Endothelial cell of umbilical vein (primary cell): ENCODE data around the gene KIF26A. TPM values are rescaled to one million over a fixed set of nuclear protein-coding genes. Genes with fewer than 3 reads are reported as not detected.

Experiments
- BruUV-seq: library from RNA; stranded (reverse); fragments of 400-500 nt; replicated peaks from 2 replicates; lab custom pipeline; 2021; lab: Mats Ljungman, UMichigan
- CTCF ChIA-PET: fragments of 300-600, 350-600 bp; sonication (Branson Sonifier 250); formaldehyde crosslinking; loops from one replicate; lab custom pipeline; 2021; ENCODE audit warnings: antibody characterized with exemption, inconsistent platforms; lab: Charles Lee
- POLR2A ChIA-PET: fragments of 300-600, 350-600 bp; sonication (Branson Sonifier 250); formaldehyde crosslinking; loops from one replicate; lab custom pipeline; 2021; ENCODE audit warnings: antibody characterized with exemption, inconsistent platforms; lab: Charles Lee
- DNase-seq: peaks from one replicate; pipeline ENCODE4 v3.0.0-alpha.2; 2011; ENCODE audit warnings: low read depth, low spot score
- FAIRE-seq: peaks from 2 replicates; lab custom pipeline; 2011; peaks lifted over from hg19 to GRCh38; lab: Jason Lieb, UNC
- H2AFZ ChIP-seq: 2 replicates; pipeline ENCODE4 v1.6.0; 2012; ENCODE audit warnings: low read depth, low read length, control low read depth, inconsistent platforms
- H3K27ac ChIP-seq: 2 replicates; pipeline ENCODE4 v1.5.1; 2011; ENCODE audit warnings: low read depth, mild to moderate bottlenecking, control low read depth, low read length, moderate library complexity; ENCODE audit not compliant: insufficient read depth
- H3K27me3 ChIP-seq, 2 experiments: 2 replicates each; pipeline versions ENCODE4 v1.6.0 to v1.6.1; 2011; ENCODE audit warnings: low read length in 2 of 2, mixed read lengths in 1 of 2; ENCODE audit not compliant: control insufficient read depth in 2 of 2, insufficient read depth in 2 of 2
- H3K36me3 ChIP-seq, 2 experiments: 2 replicates in 1 of 2; 3 replicates in 1 of 2; pipeline ENCODE4 v1.5.1; 2011; ENCODE audit warnings: low read length in 2 of 2, mild to moderate bottlenecking in 1 of 2, moderate library complexity in 1 of 2; ENCODE audit not compliant: control insufficient read depth in 2 of 2, insufficient read depth in 2 of 2; ENCODE audit errors: extremely low read depth in 1 of 2
- H3K4me1 ChIP-seq: 3 replicates; pipeline ENCODE4 v1.5.1; 2011; ENCODE audit warnings: mild to moderate bottlenecking, low read length; ENCODE audit not compliant: control insufficient read depth, insufficient read depth; ENCODE audit errors: extremely low read depth
- H3K4me2 ChIP-seq: 2 replicates; pipeline ENCODE4 v1.6.1; 2011; ENCODE audit warnings: low read length, control low read depth, mixed read lengths; ENCODE audit not compliant: insufficient read depth
- H3K4me3 ChIP-seq, 3 experiments: fragments of 200-600 bp in 1 of 3; sonication (generic), shearing (Covaris generic) in 1 of 3; replicated peaks in 1 of 3; 2 replicates each; pipeline ENCODE4 v1.5.1; 2011 to 2016; ENCODE audit warnings: control low read depth in 3 of 3, low read length in 3 of 3, mild to moderate bottlenecking in 2 of 3, inconsistent platforms in 1 of 3, low read depth in 1 of 3, moderate library complexity in 1 of 3; ENCODE audit not compliant: insufficient read depth in 1 of 3
- H3K79me2 ChIP-seq: 2 replicates; pipeline ENCODE4 v1.6.0; 2012; ENCODE audit warnings: low read length, inconsistent platforms; ENCODE audit not compliant: control insufficient read depth, insufficient read depth
- H3K9ac ChIP-seq: replicated peaks from 2 replicates; pipeline ENCODE3; 2011; ENCODE audit warnings: low read length, control low read depth; ENCODE audit not compliant: insufficient read depth; ENCODE audit errors: extremely low read depth
- H3K9me1 ChIP-seq: replicated peaks from 3 replicates; pipeline ENCODE4 v1.6.0; 2011; ENCODE audit warnings: mild to moderate bottlenecking, low read length; ENCODE audit not compliant: control insufficient read depth, insufficient read depth; ENCODE audit errors: extremely low read depth
- H3K9me3 ChIP-seq: replicated peaks from 2 replicates; pipeline ENCODE4 v1.5.1; 2012; ENCODE audit warnings: low read length, inconsistent platforms; ENCODE audit not compliant: control insufficient read depth, insufficient read depth
- H4K20me1 ChIP-seq: replicated peaks from 2 replicates; pipeline ENCODE3; 2011; ENCODE audit warnings: mild to moderate bottlenecking, low read length; ENCODE audit not compliant: control insufficient read depth, insufficient read depth; ENCODE audit errors: extremely low read depth
- EZH2 ChIP-seq: IDR thresholded peaks from 2 replicates; pipeline ENCODE4 v1.6.1; 2012; ENCODE audit warnings: borderline replicate concordance, low read depth, mild to moderate bottlenecking, moderate library complexity, low read length, inconsistent platforms; ENCODE audit not compliant: severe bottlenecking
- FOS ChIP-seq: IDR thresholded peaks from 2 replicates; pipeline ENCODE4 v1.6.1; 2011; ENCODE audit warnings: mild to moderate bottlenecking, low read length, moderate library complexity, borderline replicate concordance; ENCODE audit not compliant: insufficient read depth
- GATA2 ChIP-seq: IDR thresholded peaks from 2 replicates; pipeline ENCODE4 v1.7.0; 2011; ENCODE audit warnings: low read depth, mild to moderate bottlenecking, moderate library complexity, mixed read lengths, low read length; ENCODE audit not compliant: insufficient read length, insufficient read depth
- JUN ChIP-seq: IDR thresholded peaks from 2 replicates; pipeline ENCODE4 v1.6.1; 2011; ENCODE audit warnings: borderline replicate concordance, low read depth; ENCODE audit not compliant: insufficient read length, insufficient read depth
- MAX ChIP-seq: IDR thresholded peaks from 2 replicates; pipeline ENCODE4 v1.6.1; 2011; ENCODE audit not compliant: insufficient read depth, insufficient read length
- MYC ChIP-seq: IDR thresholded peaks from one replicate; pipeline ENCODE4 v1.6.1; 2011; ENCODE audit warnings: mild to moderate bottlenecking, low read depth, low read length
- POLR2A ChIP-seq: IDR thresholded peaks from 2 replicates; pipeline ENCODE4 v1.6.1; 2012; ENCODE audit warnings: low read depth, mild to moderate bottlenecking, control low read depth, low read length
- POLR2AphosphoS5 ChIP-seq: IDR thresholded peaks from 2 replicates; pipeline ENCODE4 v1.6.1; 2012; ENCODE audit warnings: low read depth, mild to moderate bottlenecking, control low read depth, low read length, moderate library complexity; ENCODE audit not compliant: insufficient read depth
- dilution Hi-C: fragments of 300-500 bp; cut with MboI; formaldehyde crosslinking; loops from one replicate; pipeline ENCODE4 v1.15.0; 2019; ENCODE audit warnings: low sequenced_read_pairs; ENCODE audit not compliant: extremely low pct_ligation_motif_present
- intact Hi-C: fragments of 100-400 bp; cut with micrococcal nuclease; formaldehyde crosslinking; loops from one replicate; pipeline ENCODE4 v1.10.0; 2022
- polyA plus RNA-seq, 4 experiments: library from polyadenylated mRNA; depleted of rRNA in 3 of 4; stranded (reverse) in 3 of 4; unstranded in 1 of 4; fragments of >200 nt; gene quantifications; 2 replicates each; pipeline versions ENCODE4 v1.2.1 to v1.2.3, GENCODE V29; 2011 to 2012; ENCODE audit warnings: missing spikeins in 1 of 4
- total RNA-seq: library from RNA; stranded (reverse); gene quantifications from 2 replicates; pipeline ENCODE4 v1.2.3, GENCODE V29; 2021
- TF ChIP-seq, protein P1 (sequence below), 2 donors: IDR thresholded peaks; 1 replicate in 1 of 2; 2 replicates in 1 of 2; pipeline ENCODE4 v1.5.1; 2011; ENCODE audit warnings: low read length in 2 of 2, mild to moderate bottlenecking in 2 of 2, moderate library complexity in 2 of 2, control low read depth in 1 of 2, inconsistent platforms in 1 of 2, low read depth in 1 of 2; ENCODE audit not compliant: insufficient read depth in 1 of 2; ENCODE audit errors: extremely low read depth in 1 of 2

KIF26A gene
- total and polyA plus RNA-seq, 2 donors (not counting 3 experiments of a cell fraction or from before 2014, with no cell fraction given), result 3.6 to 10.7 TPM

GRCh38 chr14:104145826-104146601, 7.6 kb downstream of the KIF26A start:
- Histone ChIP-seq H3K9ac (no peak overlapping the region), H3K27me3 (no peaks in the 10 kb centered on the region), H3K4me2 (no peak overlapping the region), H3K4me1 (peaks cover 26% of the 10 kb centered on the region), H3K9me3 (no peaks in the 10 kb centered on the region), H3K9me1 (no peaks in the 10 kb centered on the region), H3K79me2 (no peaks in the 10 kb centered on the region), H4K20me1 (no peaks in the 10 kb centered on the region), H3K27ac (no peak overlapping the region), H3K4me3 (no peak overlapping the region), H2AFZ (no peak overlapping the region), H3K36me3 (no peaks in the 10 kb centered on the region)
- intact Hi-C loops, result no loop called here
- ChIA-PET POLR2A (no interaction called here), CTCF (interaction anchor here (2.6 kb wide), 1 partner anchor 419 kb away, joined by 11 read pairs; no protein-coding TSS in a partner anchor)
- DNase-seq (no peak), FAIRE-seq (no peak)
- dilution Hi-C loops, result no loop called here
- BruUV-seq, result no TSS peak
- TF ChIP-seq POLR2AphosphoS5 (no peak), EZH2 (no peak), MYC (no peak), MAX (no peak), GATA2 (no peak), JUN (no peak), FOS (no peak), POLR2A (no peak)
- TF ChIP-seq, protein P1, sequence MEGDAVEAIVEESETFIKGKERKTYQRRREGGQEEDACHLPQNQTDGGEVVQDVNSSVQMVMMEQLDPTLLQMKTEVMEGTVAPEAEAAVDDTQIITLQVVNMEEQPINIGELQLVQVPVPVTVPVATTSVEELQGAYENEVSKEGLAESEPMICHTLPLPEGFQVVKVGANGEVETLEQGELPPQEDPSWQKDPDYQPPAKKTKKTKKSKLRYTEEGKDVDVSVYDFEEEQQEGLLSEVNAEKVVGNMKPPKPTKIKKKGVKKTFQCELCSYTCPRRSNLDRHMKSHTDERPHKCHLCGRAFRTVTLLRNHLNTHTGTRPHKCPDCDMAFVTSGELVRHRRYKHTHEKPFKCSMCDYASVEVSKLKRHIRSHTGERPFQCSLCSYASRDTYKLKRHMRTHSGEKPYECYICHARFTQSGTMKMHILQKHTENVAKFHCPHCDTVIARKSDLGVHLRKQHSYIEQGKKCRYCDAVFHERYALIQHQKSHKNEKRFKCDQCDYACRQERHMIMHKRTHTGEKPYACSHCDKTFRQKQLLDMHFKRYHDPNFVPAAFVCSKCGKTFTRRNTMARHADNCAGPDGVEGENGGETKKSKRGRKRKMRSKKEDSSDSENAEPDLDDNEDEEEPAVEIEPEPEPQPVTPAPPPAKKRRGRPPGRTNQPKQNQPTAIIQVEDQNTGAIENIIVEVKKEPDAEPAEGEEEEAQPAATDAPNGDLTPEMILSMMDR (IDR thresholded peaks at IDR 0.05; ENCODE audit: extremely low read depth in 1 of 2, insufficient read depth in 1 of 2, low read depth in 1 of 2, low read length in 2 of 2), result no peak
